ENCODE data around the gene ITLN2. TPM values are rescaled to one million over a fixed set of nuclear protein-coding genes. Genes with fewer than 3 reads are reported as not detected.
"Not testable (repeated sequence)": the region's sequence is repeated elsewhere in the genome, so short reads cannot be mapped to it uniquely, and the experiment has no call there.

ITLN2 gene
- not detected in 2 replicates for total RNA-seq (2014; rRNA removed; shearing (Covaris generic))

GRCh38 chr1:160954158-160955104 is at the start of gene ITLN2:
TSS of gene ITLN2 (minus strand) at chr1:160954809. CDS start at chr1:160954741, 68 bp downstream.
- peak; percentile 45 for DNase-seq (ENCODE audit: low spot score)

DNA sequence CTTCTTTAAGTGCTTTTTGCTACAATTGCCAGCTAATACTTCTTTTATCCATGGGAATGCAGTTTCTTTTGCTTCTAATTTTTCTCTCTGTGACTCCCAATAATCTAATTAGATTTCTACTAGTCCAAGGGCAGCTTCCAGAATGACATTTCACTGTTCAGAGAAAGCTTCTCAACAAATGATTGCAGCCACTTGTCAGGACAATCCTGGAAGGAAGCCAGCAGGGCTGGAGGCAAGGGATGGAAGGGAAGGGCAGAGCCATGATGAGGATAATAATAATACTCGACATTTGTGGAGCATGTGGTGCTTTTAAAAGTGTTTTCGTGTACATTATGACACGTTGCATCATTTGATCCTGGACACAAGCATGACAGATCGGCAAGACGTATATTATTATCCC is 46.9 kb upstream of the ITLN2 start:
- no peak for DNase-seq (ENCODE audit: low spot score)

- no peak for DNase-seq (ENCODE audit: low spot score)
Observed at GRCh38 chr1:161000736-161001480, 46.3 kb upstream of the ITLN2 start.

GRCh38 chr1:160999376-160999775 is 44.8 kb upstream of the ITLN2 start:
- no peak for DNase-seq (ENCODE audit: low spot score)

DNA sequence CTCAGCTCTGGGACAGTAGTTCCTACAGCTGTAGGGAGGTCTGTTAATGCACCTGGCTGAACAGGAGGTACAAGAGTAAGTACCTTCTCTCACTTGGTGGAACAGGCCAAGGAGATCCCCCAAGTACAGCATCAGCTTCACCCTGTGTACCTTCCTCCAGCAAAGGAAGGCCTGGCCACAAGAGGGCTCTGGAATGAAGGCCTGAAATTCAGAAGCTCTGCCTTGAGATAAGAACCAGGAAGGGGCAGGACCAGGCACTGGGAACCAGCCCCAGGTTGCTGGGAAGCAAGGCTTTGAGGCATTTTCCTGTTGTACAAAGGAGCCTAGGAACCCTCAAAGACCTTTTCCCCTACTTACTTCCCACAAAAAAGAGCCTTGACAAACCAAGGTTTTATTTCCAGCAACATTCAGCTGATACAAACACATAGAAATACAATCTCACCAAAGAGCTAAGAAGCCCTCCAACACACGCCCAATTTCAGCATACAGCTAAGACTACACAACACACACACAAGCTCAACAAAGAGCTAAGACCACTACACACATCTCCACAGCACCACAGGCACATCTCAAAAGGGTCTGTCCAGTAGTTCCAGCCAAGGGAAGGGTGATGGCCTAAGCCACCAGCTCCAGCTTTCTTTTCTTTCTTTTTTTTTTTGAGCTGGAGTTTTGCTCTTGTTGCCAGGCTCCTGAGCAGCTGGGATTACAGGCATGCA is 42.9 kb upstream of the ITLN2 start:
- peak; percentile 64 for DNase-seq (ENCODE audit: low spot score)

GRCh38 chr1:160996178-160996577 is 41.6 kb upstream of the ITLN2 start:
- peak; percentile 95 for DNase-seq (ENCODE audit: low spot score)

GRCh38 chr1:160993544-160994193 is 39.1 kb upstream of the ITLN2 start:
- peak; percentile 54 for DNase-seq (ENCODE audit: low spot score)

GRCh38 chr1:160992036-160992435 is 37.4 kb upstream of the ITLN2 start:
- not testable (repeated sequence) for DNase-seq (ENCODE audit: low spot score)

DNA sequence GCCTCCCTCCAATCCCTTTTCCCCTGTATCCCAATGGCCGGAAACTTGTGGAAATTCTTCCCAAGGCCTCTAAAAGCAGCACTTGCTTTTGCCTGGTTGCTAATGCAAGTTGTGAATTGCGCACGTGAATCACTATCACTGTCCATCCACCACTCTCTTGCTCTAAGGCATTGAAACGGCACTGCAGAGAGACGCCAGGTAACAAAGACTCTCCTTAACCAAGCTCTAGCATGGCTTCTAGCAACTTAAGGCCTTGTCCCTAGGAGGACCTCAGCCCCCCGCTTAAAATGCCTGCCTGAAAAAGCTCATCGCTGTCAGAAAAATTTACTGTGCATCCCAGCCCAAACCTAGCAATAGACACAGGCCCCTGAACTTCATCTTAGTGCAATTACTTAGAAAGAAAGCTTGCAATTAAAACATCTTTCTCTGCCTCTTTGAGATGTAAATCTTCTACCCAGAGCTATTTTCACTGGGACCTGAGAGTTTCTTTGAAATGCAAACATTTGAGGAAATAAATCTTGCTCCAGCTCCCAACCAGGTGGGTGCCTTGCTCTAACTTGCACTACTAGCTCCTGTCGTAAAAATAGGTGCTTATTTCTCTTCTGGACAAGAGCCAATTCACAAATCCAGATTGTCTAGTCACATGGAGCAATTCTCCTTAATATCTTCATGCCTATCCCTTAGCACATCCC is 32.9 kb upstream of the ITLN2 start:
- no peak for DNase-seq (ENCODE audit: low spot score)

DNA sequence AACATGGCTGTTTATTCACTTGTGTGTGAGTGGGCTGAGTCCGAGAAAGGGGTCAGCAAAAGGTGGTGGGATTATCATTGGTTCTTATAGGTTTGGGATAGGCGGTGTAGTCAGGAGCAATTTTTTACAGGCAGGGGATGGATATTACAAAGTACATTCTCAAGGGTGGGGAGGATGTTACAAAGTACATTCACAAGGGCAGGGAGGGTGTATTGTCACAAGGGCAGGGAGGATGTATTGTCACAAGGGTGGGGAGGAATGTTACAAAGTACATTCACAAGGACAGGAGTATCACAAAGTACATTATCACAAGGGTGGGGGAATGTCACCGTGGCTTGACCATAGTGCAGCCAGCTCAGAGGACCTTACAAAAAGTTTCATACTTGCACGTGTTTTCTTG is 31.1 kb upstream of the ITLN2 start:
- DNase-seq (ENCODE audit: low spot score) = no peak

- DNase-seq (ENCODE audit: low spot score) = no peak
Observed at GRCh38 chr1:160981584-160982411, 27.2 kb upstream of the ITLN2 start.

- no peak for DNase-seq (ENCODE audit: low spot score)
Observed at GRCh38 chr1:160979286-160979685, 24.7 kb upstream of the ITLN2 start.

DNA sequence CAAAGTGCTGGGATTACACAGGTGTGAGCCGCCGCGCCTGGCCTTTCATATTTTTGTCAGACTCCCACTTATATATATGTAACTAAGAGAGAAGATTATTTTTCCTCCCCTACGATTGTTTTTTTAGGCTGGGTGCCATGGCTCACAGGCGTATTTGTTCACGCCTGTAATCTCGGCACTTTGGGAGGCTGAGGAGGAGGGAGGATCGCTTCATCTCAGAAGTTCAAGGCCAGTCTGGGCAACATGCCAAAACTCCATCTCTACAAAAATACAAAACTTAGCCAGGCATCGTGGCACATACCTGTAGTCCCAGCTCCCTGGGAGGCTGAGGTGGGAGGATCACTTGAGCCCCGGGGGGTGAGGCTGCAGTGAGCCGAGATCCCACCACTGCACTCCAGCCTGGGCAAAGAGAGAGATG is 23.9 kb upstream of the ITLN2 start:
- no peak for DNase-seq (ENCODE audit: low spot score)

DNA sequence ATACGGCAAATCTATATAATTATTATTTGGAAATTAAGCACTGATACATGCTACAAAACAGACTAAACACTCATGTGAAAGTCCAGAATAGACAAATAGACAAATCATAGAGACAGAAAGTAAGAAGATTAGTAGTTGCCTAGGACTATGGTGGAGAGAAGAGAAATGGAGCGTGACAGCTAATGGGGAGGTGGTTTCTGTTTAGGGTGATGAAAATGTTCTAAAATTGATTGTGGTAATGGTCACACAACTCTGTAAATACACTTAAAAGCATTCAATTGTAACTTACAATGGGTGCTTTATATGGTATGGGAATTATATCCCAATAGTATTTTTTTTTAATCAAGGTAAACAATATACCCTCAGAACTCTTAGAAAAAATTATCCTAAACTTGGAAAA is 20.4 kb upstream of the ITLN2 start:
- no peak for DNase-seq (ENCODE audit: low spot score)

DNA sequence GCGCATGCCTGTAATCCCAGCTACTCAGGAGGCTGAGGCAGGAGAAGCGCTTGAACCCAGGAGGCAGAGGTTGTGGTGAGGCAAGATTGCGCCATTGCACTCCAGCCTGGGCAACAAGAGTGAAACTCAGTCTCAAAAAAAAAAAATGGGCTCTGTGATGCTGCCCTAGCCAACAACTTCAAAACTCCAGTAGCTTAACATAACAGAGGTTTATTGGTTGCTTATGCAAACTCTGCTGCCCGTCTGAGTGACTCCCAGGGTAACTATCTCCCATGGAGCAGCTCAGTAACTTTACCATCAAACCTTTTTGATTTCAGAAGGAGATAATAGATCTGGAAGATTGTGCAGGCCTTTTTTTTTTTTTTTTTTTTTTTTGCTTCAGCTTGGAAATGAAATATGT is 18.9 kb upstream of the ITLN2 start:
- DNase-seq (ENCODE audit: low spot score) = no peak

GRCh38 chr1:160972939-160973338 is 18.3 kb upstream of the ITLN2 start:
- DNase-seq (ENCODE audit: low spot score) = no peak

GRCh38 chr1:160971618-160972056 is 17.0 kb upstream of the ITLN2 start:
- DNase-seq (ENCODE audit: low spot score) = no peak

- DNase-seq (ENCODE audit: low spot score) = no peak
Observed at GRCh38 chr1:160963521-160963920, 8.9 kb upstream of the ITLN2 start.

DNA sequence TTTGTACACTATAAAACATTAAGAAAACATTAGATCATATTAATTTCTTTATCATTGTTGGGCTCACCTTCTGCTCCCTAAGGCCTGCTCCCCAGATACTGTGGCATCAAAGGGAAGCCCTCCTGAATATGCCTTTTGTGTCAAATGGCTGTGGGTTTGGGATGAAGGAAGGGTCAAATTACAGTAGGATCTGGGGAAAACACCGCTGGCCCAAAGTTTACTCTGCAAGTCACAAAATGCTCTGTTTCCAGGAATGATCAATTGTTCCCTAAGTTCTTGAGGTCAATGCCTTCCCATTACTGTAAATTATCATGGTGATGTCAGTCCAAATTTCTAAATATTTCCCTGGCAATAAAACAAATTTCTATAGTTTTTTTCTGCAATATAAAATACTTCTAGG is 6.8 kb upstream of the ITLN2 start:
- DNase-seq (ENCODE audit: low spot score) = no peak

- no peak for DNase-seq (ENCODE audit: low spot score)
Observed at GRCh38 chr1:160956966-160957365, 2.4 kb upstream of the ITLN2 start.

All from A172 (cell line).